B cell (primary cell): ENCODE measurements around the gene ZNF429. TPM values are rescaled to one million over a fixed set of nuclear protein-coding genes. Genes with fewer than 3 reads are reported as not detected.

Source experiments
- ATAC-seq: fragments of 200-7000 bp; cut with Tn5 transposase; one replicate; pipeline ENCODE4 v1.10.0; 2021; ENCODE audit warnings: low read depth, mild to moderate bottlenecking, moderate number of reproducible peaks, moderate library complexity
- CTCF ChIA-PET: fragments of 350-600 bp; sonication (Branson Sonifier 250); formaldehyde crosslinking; loops from one replicate; lab custom pipeline; 2021; ENCODE audit warnings: antibody characterized with exemption, inconsistent platforms; lab: Charles Lee
- POLR2A ChIA-PET: fragments of 350-600 bp; sonication (Branson Sonifier 250); formaldehyde crosslinking; loops from one replicate; lab custom pipeline; 2021; ENCODE audit warnings: antibody characterized with exemption; lab: Charles Lee
- DNase-seq: peaks from one replicate; pipeline ENCODE4 v3.0.0; 2013
- H2AFZ ChIP-seq: 2 replicates; pipeline ENCODE4 v1.6.1; 2012; ENCODE audit warnings: mild to moderate bottlenecking, low read depth, low read length; ENCODE audit not compliant: insufficient read depth, poor library complexity, severe bottlenecking
- H3K27ac ChIP-seq, 2 donors: 1 replicate in 1 of 2; 2 replicates in 1 of 2; pipeline ENCODE4 v1.5.1; 2012 to 2013; ENCODE audit warnings: low read length in 2 of 2, mild to moderate bottlenecking in 2 of 2, moderate library complexity in 1 of 2
- H3K27me3 ChIP-seq, 4 experiments: fragments of 200-600 bp in 1 of 4; sonication (generic) in 1 of 4; replicated peaks in 1 of 4; 1 replicate in 2 of 4; 2 replicates in 2 of 4; pipeline versions ENCODE4 v1.6.1 to v1.7.0; 2013 to 2016; ENCODE audit warnings: low read length in 3 of 4, mild to moderate bottlenecking in 2 of 4, mixed read lengths in 1 of 4, moderate library complexity in 1 of 4; ENCODE audit not compliant: insufficient read depth in 4 of 4, control insufficient read depth in 3 of 4; ENCODE audit errors: control extremely low read depth in 1 of 4
- H3K36me3 ChIP-seq, 2 experiments: replicated peaks in 1 of 2; 1 replicate in 1 of 2; 2 replicates in 1 of 2; pipeline versions ENCODE4 v1.6.1 to v1.7.1; 2013; ENCODE audit warnings: low read length in 1 of 2; ENCODE audit not compliant: insufficient read depth in 2 of 2, control insufficient read depth in 1 of 2; ENCODE audit errors: control extremely low read depth in 1 of 2, extremely low read depth in 1 of 2
- H3K4me1 ChIP-seq, 2 donors: fragments of 200-600 bp in 1 of 2; sonication (generic) in 1 of 2; 1 replicate in 1 of 2; 2 replicates in 1 of 2; pipeline versions ENCODE4 v1.5.1 to v1.6.1; 2013 to 2017; ENCODE audit warnings: low read length in 2 of 2; ENCODE audit not compliant: control insufficient read depth in 2 of 2, insufficient read depth in 2 of 2
- H3K4me2 ChIP-seq: replicated peaks from 2 replicates; pipeline ENCODE3; 2012; ENCODE audit warnings: mild to moderate bottlenecking, low read depth, low read length; ENCODE audit not compliant: poor library complexity, severe bottlenecking
- H3K4me3 ChIP-seq, 5 experiments: fragments of 200-600 bp in 1 of 5; sonication (generic) in 1 of 5; 1 replicate in 3 of 5; 2 replicates in 2 of 5; pipeline versions ENCODE4 v1.5.1 to v1.7.0; 2011 to 2016; ENCODE audit warnings: low read length in 4 of 5, mild to moderate bottlenecking in 4 of 5, low read depth in 2 of 5, control low read depth in 1 of 5, moderate library complexity in 1 of 5; ENCODE audit not compliant: insufficient read depth in 1 of 5; ENCODE audit errors: control extremely low read depth in 1 of 5, extremely low read depth in 1 of 5
- H3K79me2 ChIP-seq: fragments of 200-600 bp; sonication (generic); one replicate; pipeline ENCODE4 v1.6.0; 2016; ENCODE audit warnings: low read length; ENCODE audit not compliant: control insufficient read depth, insufficient read depth
- H3K9ac ChIP-seq: fragments of 200-600 bp; sonication (generic); 2 replicates; pipeline ENCODE4 v1.6.1; 2017; ENCODE audit warnings: mild to moderate bottlenecking, low read length, moderate library complexity
- H3K9me3 ChIP-seq, 3 donors: one replicate each; pipeline versions ENCODE4 v1.6.1 to v1.7.1; 2013; ENCODE audit warnings: low read length in 2 of 3; ENCODE audit not compliant: control insufficient read depth in 2 of 3, insufficient read depth in 1 of 3; ENCODE audit errors: control extremely low read depth in 1 of 3
- H4K20me1 ChIP-seq: 2 replicates; pipeline ENCODE4 v1.6.0; 2012; ENCODE audit warnings: mild to moderate bottlenecking, low read length; ENCODE audit not compliant: insufficient read depth, control insufficient read depth, poor library complexity, severe bottlenecking
- H3K27ac Mint-ChIP-seq: one replicate; pipeline ENCODE4 v1.8.0; 2021; ENCODE audit warnings: mixed read lengths
- H3K27me3 Mint-ChIP-seq: one replicate; pipeline ENCODE4 v1.8.0; 2021; ENCODE audit warnings: mixed read lengths
- H3K4me1 Mint-ChIP-seq: one replicate; pipeline ENCODE4 v1.8.0; 2021; ENCODE audit warnings: mixed read lengths
- H3K4me3 Mint-ChIP-seq: one replicate; pipeline ENCODE4 v1.8.0; 2021; ENCODE audit warnings: mixed read lengths
- H3K9me3 Mint-ChIP-seq: one replicate; pipeline ENCODE4 v1.8.0; 2022; ENCODE audit warnings: mixed read lengths; ENCODE audit not compliant: insufficient read depth
- CTCF ChIP-seq: fragments of 200-600 bp; IDR thresholded peaks from one replicate; pipeline ENCODE4 v1.8.0; 2022; ENCODE audit warnings: antibody characterized with exemption, mild to moderate bottlenecking
- EZH2 ChIP-seq: IDR thresholded peaks from 2 replicates; pipeline ENCODE4 v1.6.1; 2012; ENCODE audit warnings: borderline replicate concordance, low read depth, mild to moderate bottlenecking, moderate library complexity, low read length; ENCODE audit not compliant: insufficient read depth, poor library complexity, severe bottlenecking
- WGBS: methylation state at CpG from one replicate; pipeline ENCODE4 v1.1.5; 2013; ENCODE audit warnings: missing lambda C conversion rate; ENCODE audit not compliant: insufficient coverage; 5-methylcytosine and 5-hydroxymethylcytosine counted together
- intact Hi-C: fragments of 100-400 bp; cut with micrococcal nuclease; formaldehyde crosslinking; loops from one replicate; pipeline ENCODE4 v1.10.0; 2022
- polyA plus RNA-seq: library from polyadenylated mRNA; depleted of rRNA; stranded (reverse); fragments of >200 nt; gene quantifications from 2 replicates; pipeline ENCODE4 v1.2.3, GENCODE V29; 2012
- total RNA-seq, 2 donors: library from RNA; stranded (reverse); fragments of 120-200 nt in 1 of 2; gene quantifications; 1 replicate in 1 of 2; 2 replicates in 1 of 2; pipeline versions ENCODE4 v1.2.3 to v1.2.4, GENCODE V29; 2013 to 2022

Gene ZNF429
- total and polyA plus RNA-seq, 2 donors (not counting 1 experiment from before 2014, with no cell fraction given), result 15.8 to 23.2 TPM

- H3K9me3 Mint-ChIP-seq, result peaks cover 5% of the 10 kb centered on the region
- H3K27me3 Mint-ChIP-seq, result peaks cover 13% of the 10 kb centered on the region
- H3K27me3 ChIP-seq, result peaks cover 0 to 2% (median 0%) of the 10 kb centered on the region in 4 experiments
- intact Hi-C loops, result no loop called here
- no peaks in the 10 kb centered on the region for H3K4me1 Mint-ChIP-seq
- WGBS, result 50% methylated on average over 1 of the region's 3 CpGs
- no peaks in the 10 kb centered on the region for H4K20me1 ChIP-seq
- no peaks in the 10 kb centered on the region for H3K79me2 ChIP-seq
- H3K4me3 ChIP-seq, result no peak overlapping the region
- no peak overlapping the region for H3K27ac ChIP-seq
- no peak overlapping the region for H3K4me2 ChIP-seq
- POLR2A ChIA-PET, result no interaction called here
- H3K9ac ChIP-seq, result no peak overlapping the region
- CTCF ChIA-PET, result no interaction called here
- TF ChIP-seq CTCF (no peak), EZH2 (no peak)
- no peaks in the 10 kb centered on the region for H3K36me3 ChIP-seq
- DNase-seq, result no peak
- H3K4me1 ChIP-seq, result no peaks in the 10 kb centered on the region
- H3K9me3 ChIP-seq, result peaks cover 0 to 41% (median 4%) of the 10 kb centered on the region in 3 donors
- ATAC-seq, result no peak
- H3K27ac Mint-ChIP-seq, result no peak overlapping the region
- H3K4me3 Mint-ChIP-seq, result no peak overlapping the region
- no peak overlapping the region for H2AFZ ChIP-seq
These were observed 74.7 kb downstream of the ZNF429 start for GRCh38 chr19:21580101-21580500.

GRCh38 chr19:21580818-21581217 is 75.4 kb downstream of the ZNF429 start:
- no peaks in the 10 kb centered on the region for H3K4me1 Mint-ChIP-seq
- H3K79me2 ChIP-seq, result no peaks in the 10 kb centered on the region
- CTCF ChIA-PET, result no interaction called here
- ATAC-seq (no peak), DNase-seq (no peak)
- no peak overlapping the region for H3K27ac ChIP-seq
- H3K4me3 ChIP-seq, result no peak overlapping the region
- WGBS, result no CpG with 5 or more reads among the region's 1 CpG
- peaks cover 13% of the 10 kb centered on the region for H3K27me3 Mint-ChIP-seq
- H3K4me2 ChIP-seq, result no peak overlapping the region
- H3K27ac Mint-ChIP-seq, result no peak overlapping the region
- no peaks in the 10 kb centered on the region for H3K4me1 ChIP-seq
- H2AFZ ChIP-seq, result no peak overlapping the region
- H3K9me3 Mint-ChIP-seq, result peaks cover 5% of the 10 kb centered on the region
- H3K4me3 Mint-ChIP-seq, result no peak overlapping the region
- TF ChIP-seq CTCF, result no peak
- no peak for TF ChIP-seq EZH2
- intact Hi-C loops, result no loop called here
- no peaks in the 10 kb centered on the region for H3K36me3 ChIP-seq
- peaks cover 0 to 6% (median 3%) of the 10 kb centered on the region in 4 experiments for H3K27me3 ChIP-seq
- peaks cover 0 to 47% (median 3%) of the 10 kb centered on the region in 3 donors for H3K9me3 ChIP-seq
- POLR2A ChIA-PET, result no interaction called here
- no peak overlapping the region for H3K9ac ChIP-seq
- no peaks in the 10 kb centered on the region for H4K20me1 ChIP-seq
